ENCODE results near the gene ALPL.

DNA sequence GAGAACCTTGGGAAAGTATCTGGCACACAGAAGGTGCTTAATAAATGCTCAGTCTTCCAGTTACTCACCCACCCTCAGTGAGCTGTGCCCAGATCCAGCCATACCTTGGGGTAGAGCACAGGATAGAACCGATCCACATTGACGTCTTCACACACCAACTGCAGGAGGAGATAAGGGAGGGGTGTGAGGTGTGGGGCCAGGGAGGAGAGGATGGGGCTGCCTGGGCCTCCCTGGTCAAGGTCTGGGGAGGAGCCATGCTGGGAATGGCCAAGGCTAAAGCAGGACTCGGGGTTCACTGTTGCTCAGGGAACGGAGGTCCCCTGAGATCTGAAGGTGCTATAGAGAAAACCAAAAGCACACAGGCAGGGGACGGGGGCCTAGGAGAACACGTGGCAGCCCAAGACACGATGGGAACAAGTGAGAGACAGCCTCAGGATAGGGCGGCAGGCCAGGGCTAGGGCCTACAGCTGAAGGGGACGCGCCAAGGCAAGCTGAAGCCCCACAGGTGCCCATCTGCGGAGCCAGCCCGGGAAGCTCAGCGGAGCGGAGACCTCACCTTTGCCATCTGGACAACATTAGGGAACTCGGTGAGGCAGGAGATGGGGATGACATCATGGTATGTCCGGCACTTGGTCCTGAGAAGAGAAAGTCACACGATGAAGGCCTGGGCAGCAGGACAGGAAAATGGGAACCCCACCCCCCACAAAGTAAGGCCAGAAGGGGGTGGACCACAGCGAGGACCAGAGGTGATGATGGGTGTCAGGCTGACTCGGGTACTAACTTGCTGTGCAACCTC, 104.0 kb downstream of the ALPL start:
- TF ChIP-seq, protein P1, sequence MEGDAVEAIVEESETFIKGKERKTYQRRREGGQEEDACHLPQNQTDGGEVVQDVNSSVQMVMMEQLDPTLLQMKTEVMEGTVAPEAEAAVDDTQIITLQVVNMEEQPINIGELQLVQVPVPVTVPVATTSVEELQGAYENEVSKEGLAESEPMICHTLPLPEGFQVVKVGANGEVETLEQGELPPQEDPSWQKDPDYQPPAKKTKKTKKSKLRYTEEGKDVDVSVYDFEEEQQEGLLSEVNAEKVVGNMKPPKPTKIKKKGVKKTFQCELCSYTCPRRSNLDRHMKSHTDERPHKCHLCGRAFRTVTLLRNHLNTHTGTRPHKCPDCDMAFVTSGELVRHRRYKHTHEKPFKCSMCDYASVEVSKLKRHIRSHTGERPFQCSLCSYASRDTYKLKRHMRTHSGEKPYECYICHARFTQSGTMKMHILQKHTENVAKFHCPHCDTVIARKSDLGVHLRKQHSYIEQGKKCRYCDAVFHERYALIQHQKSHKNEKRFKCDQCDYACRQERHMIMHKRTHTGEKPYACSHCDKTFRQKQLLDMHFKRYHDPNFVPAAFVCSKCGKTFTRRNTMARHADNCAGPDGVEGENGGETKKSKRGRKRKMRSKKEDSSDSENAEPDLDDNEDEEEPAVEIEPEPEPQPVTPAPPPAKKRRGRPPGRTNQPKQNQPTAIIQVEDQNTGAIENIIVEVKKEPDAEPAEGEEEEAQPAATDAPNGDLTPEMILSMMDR (IDR thresholded peaks at IDR 0.05) = no peak
- no peak for TF ChIP-seq POLR2A (IDR thresholded peaks at IDR 0.05)

All from breast epithelium (tissue), 3 donors.